ENCODE results near the gene OXSR1.
"Not testable (repeated sequence)": the region's sequence is repeated elsewhere in the genome, so short reads cannot be mapped to it uniquely, and the experiment has no call there.

OXSR1 gene

DNA sequence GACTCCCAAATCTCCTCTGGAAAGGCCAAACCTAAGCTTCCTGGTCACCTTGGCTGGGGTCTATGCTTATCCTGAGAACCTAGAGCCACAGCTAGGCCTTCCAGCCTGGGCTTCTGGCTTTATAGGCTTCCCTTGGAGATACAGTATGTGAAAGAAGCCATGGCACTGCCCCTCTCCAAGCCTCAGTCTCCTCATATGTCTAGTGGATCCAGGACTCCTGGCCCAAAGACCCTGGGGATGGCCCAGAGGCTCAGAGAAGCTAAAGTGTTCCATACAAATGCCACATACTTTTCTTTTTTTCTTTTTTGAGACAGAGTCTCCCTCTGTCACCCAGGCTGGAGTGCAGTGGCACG lies 37.1 kb upstream of the OXSR1 start:
- no peak for DNase-seq

DNA sequence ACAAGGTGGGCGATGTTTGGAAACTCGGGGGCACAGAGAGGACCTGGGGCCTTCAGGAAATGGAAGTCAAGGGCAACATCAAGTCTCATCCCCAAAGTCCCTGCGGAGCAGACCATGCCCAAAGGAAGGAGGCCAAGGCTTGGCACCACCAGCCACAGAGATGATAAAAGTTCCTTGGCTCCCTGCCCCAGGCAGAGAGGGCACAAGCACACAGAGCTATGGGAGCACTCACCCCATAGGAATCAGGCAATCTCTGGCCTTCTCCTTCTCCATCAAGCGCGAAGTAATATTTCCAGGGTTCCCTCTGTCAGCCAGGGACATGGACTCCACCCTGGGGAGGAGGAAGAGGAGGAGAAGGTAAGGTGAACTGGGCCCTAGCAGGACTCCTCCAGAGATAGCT lies 36.3 kb upstream of the OXSR1 start:
- DNase-seq, result no peak

GRCh38 chr3:38130631-38131065 lies 34.7 kb upstream of the OXSR1 start:
- DNase-seq, result no peak

DNA sequence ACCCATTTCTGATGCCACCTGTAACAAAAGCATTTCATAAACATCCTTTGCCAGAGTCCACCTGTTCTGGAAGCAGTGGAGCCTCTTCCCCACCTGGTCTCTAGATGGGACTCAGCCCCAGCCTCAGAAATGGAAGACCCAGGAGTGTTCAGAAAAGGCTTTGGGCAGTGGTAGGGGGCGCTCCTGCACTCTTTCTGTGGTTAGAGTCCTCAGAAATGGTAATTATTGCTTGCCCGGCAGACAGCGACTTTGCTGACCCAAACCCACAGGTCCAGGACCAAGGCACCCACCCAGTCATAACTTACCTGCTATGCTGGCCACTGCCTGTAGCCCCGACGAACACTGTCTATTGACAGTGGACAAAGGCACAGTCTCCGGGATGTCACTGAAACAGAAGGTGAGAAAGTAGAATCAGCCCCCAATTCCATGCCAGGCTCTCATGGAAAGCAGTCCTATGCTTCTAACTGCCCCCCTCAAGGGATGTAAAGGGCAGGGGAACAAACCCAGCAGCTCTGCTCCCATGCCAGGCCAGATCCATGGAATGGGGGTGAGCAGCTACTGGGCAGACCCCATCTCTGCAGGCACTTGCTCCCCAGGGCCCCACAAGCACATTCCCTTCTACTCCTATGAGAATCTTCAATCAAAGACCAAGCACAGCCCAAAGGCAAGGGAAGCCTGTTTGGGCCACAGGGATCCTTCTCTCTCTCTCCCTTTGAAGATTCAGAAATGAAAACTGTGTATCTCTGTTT lies 33.5 kb upstream of the OXSR1 start:
- DNase-seq, result peak; percentile 17

DNA sequence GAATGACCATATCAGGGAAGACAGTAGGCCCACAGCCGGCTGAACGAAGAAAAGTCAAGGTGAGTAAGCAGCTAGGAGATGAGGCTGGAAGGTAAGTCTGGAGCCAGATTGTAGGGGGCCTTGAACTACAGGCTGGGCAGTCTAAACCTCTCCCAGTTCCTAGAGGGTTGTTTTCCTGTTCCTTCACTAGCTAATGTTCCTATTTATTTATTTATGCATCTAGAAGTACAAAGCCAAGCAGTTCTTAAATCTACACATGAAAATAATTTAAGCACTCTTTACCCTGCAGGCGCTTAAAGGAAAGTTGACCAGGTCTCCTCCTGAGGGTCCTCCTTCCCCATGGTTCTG lies 32.2 kb upstream of the OXSR1 start:
- no peak for DNase-seq

DNA sequence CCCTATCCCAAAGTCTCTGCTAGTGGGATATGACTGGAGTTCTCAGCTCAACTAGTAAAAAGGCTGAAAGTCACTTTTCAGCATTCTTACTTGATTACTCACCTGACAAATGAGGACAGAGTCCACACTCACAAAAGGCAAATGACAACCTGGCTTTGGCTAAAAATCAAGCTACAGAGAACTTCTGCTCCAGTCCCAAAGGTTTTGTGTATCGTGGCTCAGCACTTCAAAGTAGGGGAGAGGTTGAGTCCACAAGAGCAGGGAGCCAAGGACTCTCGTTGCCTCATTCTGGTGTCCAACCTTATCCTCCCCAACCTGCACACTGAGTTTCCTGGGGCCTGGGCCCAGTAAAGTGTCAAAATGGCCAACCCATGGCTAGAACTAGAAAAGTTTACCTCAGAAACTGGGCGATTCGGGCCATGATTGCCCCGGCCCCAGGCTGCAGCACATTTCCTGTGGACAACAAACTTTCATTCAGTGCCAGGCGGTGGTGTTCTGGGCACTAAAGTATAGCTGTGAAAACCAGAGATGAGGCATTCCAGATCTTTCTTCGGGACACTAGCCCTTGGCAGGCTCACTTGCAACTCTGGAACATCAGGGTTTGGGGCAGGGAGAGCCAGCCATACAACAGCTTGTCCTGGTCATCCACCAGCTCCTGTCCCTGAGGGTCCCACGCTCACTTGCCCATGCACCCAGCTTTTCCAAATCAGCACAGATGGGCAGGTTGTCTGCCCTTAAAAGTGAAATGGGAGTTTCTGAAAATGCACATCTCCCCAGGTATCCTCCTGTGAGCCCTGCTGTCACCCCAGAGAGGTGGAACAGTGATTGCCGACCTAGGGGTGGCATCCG lies 31.6 kb upstream of the OXSR1 start:
- DNase-seq, result no peak

DNA sequence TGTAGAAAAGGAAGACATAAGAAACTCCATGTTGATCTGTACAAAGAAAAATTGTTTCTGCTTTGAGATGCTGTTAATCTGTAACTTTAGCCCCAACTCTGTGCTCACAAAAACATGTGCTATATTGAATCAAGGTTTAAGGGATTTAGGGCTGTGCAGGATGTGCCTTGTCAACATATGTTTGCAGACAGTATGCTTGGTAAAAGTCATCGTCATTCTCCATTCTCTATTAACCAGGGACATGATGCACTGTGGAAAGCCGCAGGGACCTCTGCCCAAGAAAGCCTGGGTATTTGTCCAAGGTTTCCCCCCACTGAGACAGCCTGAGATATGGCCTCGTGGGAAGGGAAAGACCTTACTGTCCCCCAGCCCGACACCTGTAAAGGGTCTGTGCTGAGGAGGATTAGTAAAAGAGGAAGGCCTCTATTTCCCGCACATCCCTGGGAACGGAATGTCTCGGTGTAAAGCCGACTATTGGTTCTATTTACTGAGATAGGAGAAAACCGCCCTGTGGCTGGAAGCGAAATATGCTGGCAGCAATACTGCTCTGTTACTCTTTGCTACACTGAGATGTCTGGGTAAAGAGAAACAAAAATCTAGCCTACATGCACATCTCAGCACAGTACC lies 30.7 kb upstream of the OXSR1 start:
- DNase-seq, result not testable (repeated sequence)

DNA sequence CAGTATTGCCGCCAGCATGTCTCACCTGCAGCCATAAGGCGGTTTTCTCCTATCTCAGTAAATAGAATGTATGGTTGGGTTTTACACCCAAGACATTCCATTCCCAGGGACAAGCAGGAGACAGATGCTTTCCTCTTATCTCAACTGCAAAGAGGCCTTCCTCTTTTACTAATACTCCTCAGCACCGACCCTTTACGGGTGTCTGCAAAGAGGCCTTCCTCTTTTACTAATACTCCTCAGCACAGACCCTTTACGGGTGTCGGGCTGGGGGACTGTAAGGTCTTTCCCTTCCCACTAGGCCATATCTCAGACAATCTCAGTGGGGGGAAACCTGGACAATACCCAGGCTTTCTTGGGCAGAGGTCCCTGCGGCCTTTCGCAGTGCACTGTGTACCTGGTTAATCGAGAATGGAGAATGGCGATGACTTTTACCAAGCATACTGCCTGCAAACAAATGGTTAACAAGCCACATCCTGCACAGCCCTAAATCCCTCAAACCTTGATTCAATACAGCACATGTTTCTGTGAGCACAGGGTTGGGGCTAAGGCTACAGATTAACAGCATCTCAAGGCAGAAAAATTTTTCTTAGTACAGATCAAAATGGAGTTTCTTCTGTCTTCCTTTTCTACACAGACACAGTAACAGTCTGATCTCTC lies 29.6 kb upstream of the OXSR1 start:
- not testable (repeated sequence) for DNase-seq

- no peak for DNase-seq
These were observed 29.0 kb upstream of the OXSR1 start for GRCh38 chr3:38136393-38136776.

GRCh38 chr3:38136777-38137614 lies 28.3 kb upstream of the OXSR1 start, which contains the start of gene ACAA1:
Gene ACAA1 (minus strand): TSS chr3:38137127. CDS start chr3:38137035, 92 bp downstream.
- peak; percentile 99 for DNase-seq

DNA sequence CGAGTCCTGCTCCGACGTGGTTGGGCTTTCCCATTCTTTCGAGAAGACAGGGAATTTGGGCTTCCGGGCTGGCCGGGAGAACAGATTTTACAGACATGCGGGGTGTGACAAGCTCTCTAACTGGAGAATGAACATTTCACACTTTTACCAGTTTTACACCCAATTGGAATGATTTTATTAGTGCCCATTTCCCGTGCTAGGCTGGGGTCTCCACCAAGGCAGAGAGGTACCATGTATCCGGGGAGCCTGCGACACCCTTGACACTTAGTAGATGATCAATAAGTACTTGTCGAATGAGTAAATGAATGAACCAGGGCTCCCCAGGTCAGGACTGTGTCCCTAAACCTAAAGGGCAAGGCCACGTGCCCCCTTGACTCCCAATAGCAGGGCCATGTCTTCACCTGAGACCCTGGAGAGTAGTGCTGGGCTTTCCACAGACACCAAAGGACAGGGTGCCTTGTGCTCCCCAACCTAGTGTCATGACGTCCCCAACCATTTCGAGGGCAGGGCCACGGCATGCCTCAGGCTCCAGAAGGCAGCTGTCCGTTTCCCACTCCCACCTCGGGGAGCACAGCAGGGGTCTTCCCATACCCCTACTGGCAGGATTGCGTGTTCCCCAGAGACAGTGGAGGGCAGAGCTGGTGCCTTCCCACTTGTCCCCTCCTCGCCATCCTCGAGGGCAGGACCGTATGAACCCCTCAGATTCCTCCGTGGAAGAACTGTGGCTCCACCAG lies 27.6 kb upstream of the OXSR1 start:
- DNase-seq, result no peak

GRCh38 chr3:38138349-38139190 lies 26.8 kb upstream of the OXSR1 start, which contains the start of gene MYD88:
Gene MYD88 (plus strand): TSS chr3:38138661. CDS start chr3:38138701, 40 bp downstream.
- DNase-seq, result peak; percentile 47

- DNase-seq, result no peak
These were observed 26.1 kb upstream of the OXSR1 start for GRCh38 chr3:38139191-38139590.

- no peak for DNase-seq
These were observed 25.7 kb upstream of the OXSR1 start for GRCh38 chr3:38139652-38140051.

DNA sequence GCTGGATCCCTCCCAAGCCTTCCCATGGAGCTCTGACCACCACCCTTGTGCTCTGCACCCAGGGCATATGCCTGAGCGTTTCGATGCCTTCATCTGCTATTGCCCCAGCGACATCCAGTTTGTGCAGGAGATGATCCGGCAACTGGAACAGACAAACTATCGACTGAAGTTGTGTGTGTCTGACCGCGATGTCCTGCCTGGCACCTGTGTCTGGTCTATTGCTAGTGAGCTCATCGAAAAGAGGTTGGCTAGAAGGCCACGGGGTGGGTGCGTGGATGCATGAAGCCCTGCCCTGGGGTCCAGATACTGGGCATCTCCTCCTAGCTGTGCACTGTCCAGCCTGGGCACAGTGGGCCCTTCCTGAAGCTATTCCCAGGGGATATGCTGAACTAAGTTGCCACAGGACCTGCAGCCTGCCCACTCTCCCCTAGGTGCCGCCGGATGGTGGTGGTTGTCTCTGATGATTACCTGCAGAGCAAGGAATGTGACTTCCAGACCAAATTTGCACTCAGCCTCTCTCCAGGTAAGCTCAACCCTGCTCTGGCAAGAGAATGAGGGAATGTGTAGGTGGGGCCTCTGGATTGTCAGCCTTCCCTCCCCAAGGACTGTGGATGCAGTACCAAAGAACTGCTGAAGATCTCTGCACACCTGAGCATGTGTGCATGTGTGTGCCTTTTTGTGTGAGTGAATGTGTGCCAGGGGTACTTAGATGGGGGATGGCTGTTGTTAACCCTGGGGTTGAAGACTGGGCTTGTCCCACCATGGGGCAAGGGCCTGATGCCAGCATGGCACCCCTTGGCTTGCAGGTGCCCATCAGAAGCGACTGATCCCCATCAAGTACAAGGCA lies 24.8 kb upstream of the OXSR1 start:
- no peak for DNase-seq

DNA sequence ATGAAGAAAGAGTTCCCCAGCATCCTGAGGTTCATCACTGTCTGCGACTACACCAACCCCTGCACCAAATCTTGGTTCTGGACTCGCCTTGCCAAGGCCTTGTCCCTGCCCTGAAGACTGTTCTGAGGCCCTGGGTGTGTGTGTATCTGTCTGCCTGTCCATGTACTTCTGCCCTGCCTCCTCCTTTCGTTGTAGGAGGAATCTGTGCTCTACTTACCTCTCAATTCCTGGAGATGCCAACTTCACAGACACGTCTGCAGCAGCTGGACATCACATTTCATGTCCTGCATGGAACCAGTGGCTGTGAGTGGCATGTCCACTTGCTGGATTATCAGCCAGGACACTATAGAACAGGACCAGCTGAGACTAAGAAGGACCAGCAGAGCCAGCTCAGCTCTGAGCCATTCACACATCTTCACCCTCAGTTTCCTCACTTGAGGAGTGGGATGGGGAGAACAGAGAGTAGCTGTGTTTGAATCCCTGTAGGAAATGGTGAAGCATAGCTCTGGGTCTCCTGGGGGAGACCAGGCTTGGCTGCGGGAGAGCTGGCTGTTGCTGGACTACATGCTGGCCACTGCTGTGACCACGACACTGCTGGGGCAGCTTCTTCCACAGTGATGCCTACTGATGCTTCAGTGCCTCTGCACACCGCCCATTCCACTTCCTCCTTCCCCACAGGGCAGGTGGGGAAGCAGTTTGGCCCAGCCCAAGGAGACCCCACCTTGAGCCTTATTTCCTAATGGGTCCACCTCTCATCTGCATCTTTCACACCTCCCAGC lies 24.0 kb upstream of the OXSR1 start:
- DNase-seq, result no peak

GRCh38 chr3:38141952-38142273 lies 23.4 kb upstream of the OXSR1 start:
- no peak for DNase-seq

DNA sequence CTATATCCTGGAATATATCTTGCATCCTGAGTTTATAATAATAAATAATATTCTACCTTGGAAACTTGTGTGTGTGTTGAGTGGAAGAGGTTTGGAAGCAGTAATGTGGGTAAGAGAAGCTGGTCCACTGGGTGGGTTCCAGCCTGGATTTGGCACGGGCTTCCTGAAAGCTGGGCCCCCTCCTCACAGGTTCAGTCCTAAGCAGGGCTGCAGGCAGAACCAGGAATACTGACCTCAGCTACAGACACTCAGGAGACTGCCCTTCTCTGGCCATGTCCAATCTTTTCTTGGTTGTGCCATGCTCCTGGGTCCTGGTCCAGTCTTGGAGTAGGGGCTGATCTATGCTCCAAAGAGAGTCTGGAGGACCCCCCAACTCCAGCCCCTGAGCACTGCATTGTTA lies 22.4 kb upstream of the OXSR1 start:
- DNase-seq, result no peak

- no peak for DNase-seq
These were observed 21.8 kb upstream of the OXSR1 start for GRCh38 chr3:38143511-38143910.

Data from fibroblast of upper back skin (primary cell).